Measurements from ENCODE around the gene ADD2. TPM values are rescaled to one million over a fixed set of nuclear protein-coding genes. Genes with fewer than 3 reads are reported as not detected.

ADD2 gene
- total RNA-seq, 1 donor from 2014 or later, result 0.15 TPM

DNA sequence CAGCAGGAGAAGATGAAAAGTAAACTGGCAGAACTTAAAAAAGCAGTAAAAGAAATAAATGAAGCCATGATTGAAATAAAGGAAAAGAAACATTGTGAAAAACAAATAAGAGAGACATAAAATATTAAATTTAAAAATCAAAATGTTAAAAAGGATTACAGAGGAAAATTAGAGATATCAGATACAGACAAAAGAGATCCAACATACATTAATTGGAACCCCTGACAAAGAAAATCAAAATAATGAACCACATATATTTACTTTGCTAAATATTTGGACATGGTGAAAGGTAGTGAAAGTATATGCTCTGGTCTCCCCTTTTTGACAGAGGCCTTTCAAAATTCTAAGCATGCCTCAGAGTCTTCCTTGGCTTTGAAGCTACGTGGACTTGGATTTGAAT lies 134.5 kb downstream of the ADD2 start:
- peaks cover 2% of the 10 kb centered on the region for H3K36me3 Mint-ChIP-seq (ENCODE audit: low read depth)
- H3K4me3 Mint-ChIP-seq (ENCODE audit: unreplicated experiment), result no peak overlapping the region
- peaks cover 51% of the 10 kb centered on the region for H3K27me3 Mint-ChIP-seq (ENCODE audit: low read depth)
- TF ChIP-seq, protein P1, sequence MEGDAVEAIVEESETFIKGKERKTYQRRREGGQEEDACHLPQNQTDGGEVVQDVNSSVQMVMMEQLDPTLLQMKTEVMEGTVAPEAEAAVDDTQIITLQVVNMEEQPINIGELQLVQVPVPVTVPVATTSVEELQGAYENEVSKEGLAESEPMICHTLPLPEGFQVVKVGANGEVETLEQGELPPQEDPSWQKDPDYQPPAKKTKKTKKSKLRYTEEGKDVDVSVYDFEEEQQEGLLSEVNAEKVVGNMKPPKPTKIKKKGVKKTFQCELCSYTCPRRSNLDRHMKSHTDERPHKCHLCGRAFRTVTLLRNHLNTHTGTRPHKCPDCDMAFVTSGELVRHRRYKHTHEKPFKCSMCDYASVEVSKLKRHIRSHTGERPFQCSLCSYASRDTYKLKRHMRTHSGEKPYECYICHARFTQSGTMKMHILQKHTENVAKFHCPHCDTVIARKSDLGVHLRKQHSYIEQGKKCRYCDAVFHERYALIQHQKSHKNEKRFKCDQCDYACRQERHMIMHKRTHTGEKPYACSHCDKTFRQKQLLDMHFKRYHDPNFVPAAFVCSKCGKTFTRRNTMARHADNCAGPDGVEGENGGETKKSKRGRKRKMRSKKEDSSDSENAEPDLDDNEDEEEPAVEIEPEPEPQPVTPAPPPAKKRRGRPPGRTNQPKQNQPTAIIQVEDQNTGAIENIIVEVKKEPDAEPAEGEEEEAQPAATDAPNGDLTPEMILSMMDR (IDR thresholded peaks at IDR 0.05), result no peak
- H3K27ac Mint-ChIP-seq (ENCODE audit: unreplicated experiment), result no peak overlapping the region
- no peaks in the 10 kb centered on the region for H3K4me1 Mint-ChIP-seq (ENCODE audit: low read depth)
- no peak for DNase-seq (ENCODE audit: low spot score)
- H3K9me3 Mint-ChIP-seq (ENCODE audit: low read depth), result peaks cover 28% of the 10 kb centered on the region

DNA sequence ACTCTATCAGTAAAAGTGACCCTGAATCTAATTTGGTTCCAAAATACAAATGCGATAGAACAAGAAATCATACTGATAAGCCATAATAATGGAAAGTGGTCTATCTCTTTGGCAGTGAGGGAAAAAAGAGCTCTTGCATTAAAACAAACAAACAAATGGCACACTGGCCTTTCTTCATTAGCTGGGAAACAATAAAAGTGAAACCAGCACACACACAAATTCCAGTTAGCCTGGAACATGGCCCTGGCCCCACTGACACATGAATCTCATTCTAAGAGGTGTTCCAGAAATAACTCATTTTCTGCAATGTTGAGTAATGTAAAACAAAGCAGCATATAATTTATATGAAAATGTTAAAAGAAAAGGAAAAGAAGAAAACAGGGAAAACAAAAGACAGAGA lies 135.0 kb downstream of the ADD2 start:
- Mint-ChIP-seq H3K4me1 (ENCODE audit: low read depth) (no peaks in the 10 kb centered on the region), H3K4me3 (ENCODE audit: unreplicated experiment) (no peak overlapping the region), H3K36me3 (ENCODE audit: low read depth) (peaks cover 2% of the 10 kb centered on the region), H3K27me3 (ENCODE audit: low read depth) (peaks cover 49% of the 10 kb centered on the region), H3K9me3 (ENCODE audit: low read depth) (peaks cover 28% of the 10 kb centered on the region), H3K27ac (ENCODE audit: unreplicated experiment) (no peak overlapping the region)
- TF ChIP-seq, protein P1 (IDR thresholded peaks at IDR 0.05), result no peak
- DNase-seq (ENCODE audit: low spot score), result no peak

DNA sequence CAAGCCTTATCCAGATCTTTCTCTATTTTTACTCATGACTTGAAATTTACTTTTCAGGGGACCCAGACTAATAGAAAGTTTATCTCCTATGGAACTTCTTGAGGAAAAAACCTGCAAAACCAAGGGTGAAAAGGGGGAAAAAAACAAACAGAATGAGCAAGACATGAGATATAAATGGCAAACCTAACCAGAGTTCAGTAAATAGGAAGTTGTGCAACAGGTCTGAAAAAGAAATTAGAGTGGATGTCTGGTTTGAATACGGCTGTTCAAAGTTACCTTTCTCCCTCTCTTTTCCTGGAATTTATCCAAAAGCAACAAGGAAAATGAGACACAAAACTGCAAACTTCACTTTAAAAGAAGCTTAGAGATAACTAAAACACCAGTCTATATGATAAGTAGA lies 135.6 kb downstream of the ADD2 start:
- Mint-ChIP-seq H3K36me3 (ENCODE audit: low read depth) (peaks cover 2% of the 10 kb centered on the region), H3K4me3 (ENCODE audit: unreplicated experiment) (no peak overlapping the region)

DNA sequence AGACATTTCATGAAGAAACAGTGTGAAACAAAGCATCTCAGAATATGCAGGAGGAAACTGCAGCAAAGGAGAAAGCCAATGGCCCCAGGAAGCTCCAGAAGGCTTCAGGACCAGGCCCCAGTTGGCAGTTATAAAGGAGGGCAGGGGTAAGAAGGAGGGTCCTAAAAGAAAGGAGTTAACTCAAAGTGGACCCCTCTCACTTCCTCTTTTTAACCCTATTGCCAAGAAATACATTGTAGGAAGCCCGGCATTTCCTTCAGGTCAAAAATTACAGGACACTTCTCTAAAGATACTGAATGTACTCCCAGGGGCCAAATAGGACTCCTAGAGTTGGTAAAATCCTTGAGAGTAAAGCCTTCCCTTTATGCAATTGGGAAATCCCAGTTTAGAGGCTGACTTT lies 137.2 kb downstream of the ADD2 start:
- Mint-ChIP-seq H3K9me3 (ENCODE audit: low read depth) (peaks cover 20% of the 10 kb centered on the region), H3K36me3 (ENCODE audit: low read depth) (peaks cover 2% of the 10 kb centered on the region), H3K4me1 (ENCODE audit: low read depth) (no peaks in the 10 kb centered on the region), H3K27ac (ENCODE audit: unreplicated experiment) (no peak overlapping the region), H3K27me3 (ENCODE audit: low read depth) (peaks cover 47% of the 10 kb centered on the region), H3K4me3 (ENCODE audit: unreplicated experiment) (no peak overlapping the region)
- TF ChIP-seq, protein P1 (IDR thresholded peaks at IDR 0.05), result no peak
- no peak for DNase-seq (ENCODE audit: low spot score)

More for the DNA sequence above, 135.6 kb downstream of the ADD2 start:
- H3K4me1 Mint-ChIP-seq (ENCODE audit: low read depth), result no peaks in the 10 kb centered on the region
- TF ChIP-seq, protein P1 (IDR thresholded peaks at IDR 0.05), result no peak
- H3K27ac Mint-ChIP-seq (ENCODE audit: unreplicated experiment), result no peak overlapping the region
- peaks cover 28% of the 10 kb centered on the region for H3K9me3 Mint-ChIP-seq (ENCODE audit: low read depth)
- no peak for DNase-seq (ENCODE audit: low spot score)
- H3K27me3 Mint-ChIP-seq (ENCODE audit: low read depth), result peaks cover 49% of the 10 kb centered on the region

DNA sequence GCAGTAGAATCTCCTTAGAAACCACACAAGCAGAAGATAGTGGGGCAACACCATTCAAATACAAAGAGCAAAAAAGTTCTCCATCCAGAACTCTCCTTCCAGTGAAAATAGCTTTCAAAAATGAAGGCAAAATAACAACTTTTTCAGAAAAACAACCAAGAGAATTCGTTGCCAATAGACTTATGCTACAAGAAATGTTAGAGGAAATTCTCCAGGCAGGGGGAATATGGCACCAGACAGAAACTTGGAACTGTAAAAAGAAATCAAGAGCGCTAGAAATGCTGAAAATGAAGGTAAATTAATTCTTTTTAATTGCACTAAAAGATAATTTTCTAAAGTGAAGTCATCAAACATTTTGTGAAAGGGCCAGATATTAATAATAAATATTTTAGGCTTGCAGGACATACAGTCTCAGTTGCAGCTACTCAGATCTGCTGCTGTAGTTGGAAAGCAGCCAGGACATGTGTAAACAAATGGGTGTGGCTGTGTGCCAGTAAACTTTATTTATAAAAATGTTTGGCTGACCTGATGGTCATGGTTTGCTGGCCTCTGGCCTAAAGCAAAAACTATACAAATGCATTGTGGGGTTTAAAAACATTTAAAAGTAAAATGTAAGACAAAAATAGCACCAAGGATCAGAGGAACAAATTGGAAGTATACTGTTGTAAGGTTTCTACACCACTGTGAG lies 140.6 kb downstream of the ADD2 start:
- no peak for DNase-seq (ENCODE audit: low spot score)
- H3K9me3 Mint-ChIP-seq (ENCODE audit: low read depth), result no peaks in the 10 kb centered on the region
- TF ChIP-seq, protein P1 (IDR thresholded peaks at IDR 0.05), result no peak
- H3K4me3 Mint-ChIP-seq (ENCODE audit: unreplicated experiment), result no peak overlapping the region
- H3K36me3 Mint-ChIP-seq (ENCODE audit: low read depth), result no peaks in the 10 kb centered on the region
- H3K27ac Mint-ChIP-seq (ENCODE audit: unreplicated experiment), result no peak overlapping the region
- H3K4me1 Mint-ChIP-seq (ENCODE audit: low read depth), result no peaks in the 10 kb centered on the region
- peaks cover 42% of the 10 kb centered on the region for H3K27me3 Mint-ChIP-seq (ENCODE audit: low read depth)

Measured in chondrocyte (in vitro differentiated cells).